ENCODE results near the gene MZT2B.
"Not testable (repeated sequence)": the region's sequence is repeated elsewhere in the genome, so short reads cannot be mapped to it uniquely, and the experiment has no call there.

DNA sequence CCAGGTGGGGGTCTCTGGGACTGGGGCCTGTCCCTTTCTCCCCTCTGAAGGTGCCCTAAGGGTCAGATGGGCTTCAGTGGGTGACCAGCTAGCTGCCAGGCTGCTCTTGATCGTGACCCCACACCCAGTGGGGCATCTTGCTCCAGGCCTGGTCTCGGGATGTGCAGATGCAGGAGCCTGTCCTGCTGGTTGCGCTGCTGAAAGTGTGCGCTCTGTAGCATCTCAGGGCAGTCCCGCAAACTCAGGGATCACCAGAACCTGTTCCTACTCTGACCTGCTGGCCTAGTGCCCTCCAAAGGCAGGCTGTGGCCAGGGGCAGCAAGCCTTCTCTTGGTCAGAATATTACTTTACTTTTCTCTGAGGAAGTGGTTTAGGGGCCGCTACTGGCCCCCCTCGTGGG is 41.5 kb upstream of the MZT2B start:
- not testable (repeated sequence) for TF ChIP-seq BRCA1, TAF1, TCF12 (IDR thresholded peaks at IDR 0.05; ENCODE audit: low read depth, low read length)

Measured in H1 (cell line).